ENCODE measurements around the gene ZHX3.

GRCh38 chr20:41245086-41245707, 72.3 kb downstream of the ZHX3 start:
- TF ChIP-seq CTCF (IDR thresholded peaks at IDR 0.05) (no peak), EZH2 (IDR thresholded peaks at IDR 0.05; ENCODE audit: borderline replicate concordance, insufficient read depth, low read depth, low read length, poor library complexity, severe bottlenecking) (no peak)

Measured in B cell (primary cell).